ENCODE data around the gene GABRR3.

The GABRR3 gene

DNA sequence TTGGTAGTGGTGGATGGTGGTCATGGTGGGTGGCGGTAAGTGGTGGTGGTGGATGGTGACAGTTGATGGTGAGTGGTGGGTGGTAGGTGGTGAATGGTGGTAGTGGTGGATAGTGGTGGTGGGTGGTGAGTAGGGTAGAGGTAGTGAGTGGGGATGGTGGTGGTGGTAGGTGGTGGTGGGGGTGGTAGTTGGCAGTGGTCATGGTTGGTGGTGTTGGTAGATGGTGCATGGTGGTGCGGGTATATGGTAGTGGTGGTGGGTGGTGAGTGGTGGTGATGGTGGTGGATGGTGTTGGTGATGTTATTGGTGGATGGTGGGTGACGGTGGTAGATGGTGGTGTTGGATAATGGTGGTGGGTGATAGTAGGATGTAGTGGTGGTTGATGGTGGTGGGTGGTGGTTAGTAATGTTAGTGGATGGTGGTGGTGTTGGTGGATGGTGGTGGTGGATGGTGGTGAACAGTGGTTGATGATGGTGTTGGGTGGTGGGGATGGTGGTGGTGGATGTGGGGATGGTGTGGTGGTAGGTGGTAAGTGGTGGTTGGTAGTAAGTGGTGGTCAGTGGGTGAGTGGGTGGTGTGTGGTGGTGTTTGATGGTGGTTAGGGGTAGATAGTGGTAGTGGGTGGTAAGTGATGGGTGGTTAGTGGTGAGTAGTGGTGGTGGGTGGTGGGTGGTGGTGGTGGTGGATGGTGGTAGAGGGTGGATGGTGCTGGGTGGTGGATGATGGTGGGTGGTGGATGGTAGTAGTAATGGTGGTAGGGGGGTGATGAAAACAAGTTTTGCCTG is 46.1 kb downstream of the GABRR3 start:
- H3K9ac ChIP-seq (ENCODE audit: low read length), result no peak overlapping the region

DNA sequence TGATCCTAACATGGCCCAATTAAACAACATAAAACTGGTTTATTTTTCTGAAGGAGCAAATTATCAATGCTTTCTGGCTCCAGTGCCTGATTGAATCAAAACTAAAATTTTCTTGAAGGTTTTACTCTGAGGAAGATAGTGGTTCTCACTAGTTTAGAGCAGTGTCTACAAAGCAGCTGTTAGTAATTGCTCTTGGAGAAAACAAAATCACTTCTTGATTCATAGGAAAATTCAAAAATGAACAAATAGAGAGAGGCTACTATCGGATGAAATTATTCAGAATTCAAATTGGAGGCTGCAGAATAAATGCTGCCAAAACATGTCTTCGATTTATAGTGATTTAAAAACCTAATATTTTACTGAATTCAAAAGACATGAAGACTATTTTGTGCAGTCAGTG is 47.8 kb downstream of the GABRR3 start:
- Histone ChIP-seq H3F3A (ENCODE audit: insufficient read depth) (no peaks in the 10 kb centered on the region), H3K27me3 (ENCODE audit: low read length) (no peaks in the 10 kb centered on the region), H3K9me3 (ENCODE audit: insufficient read depth, low read length) (no peaks in the 10 kb centered on the region), H4K20me1 (ENCODE audit: low read depth, low read length) (no peaks in the 10 kb centered on the region), H3K4me3 (ENCODE audit: insufficient read depth, low read length, poor library complexity, severe bottlenecking) (no peak overlapping the region), H3K4me2 (ENCODE audit: low read depth, low read length, poor library complexity, severe bottlenecking) (no peak overlapping the region), H3K9ac (ENCODE audit: low read length) (no peak overlapping the region), H3K36me3 (ENCODE audit: low read length) (no peaks in the 10 kb centered on the region), H3K79me2 (ENCODE audit: insufficient read depth, low read length) (no peaks in the 10 kb centered on the region), H3K9me2 (replicated peaks; ENCODE audit: insufficient read depth, low read length) (no peaks in the 10 kb centered on the region), H2AFZ (ENCODE audit: low read depth, low read length, severe bottlenecking) (no peak overlapping the region), H3K27ac (ENCODE audit: low read depth, low read length) (no peak overlapping the region)
- no peak for TF ChIP-seq EZH2phosphoT487 (conservative IDR thresholded peaks at IDR 0.05; ENCODE audit: low read length)
- TF ChIP-seq, protein P1, sequence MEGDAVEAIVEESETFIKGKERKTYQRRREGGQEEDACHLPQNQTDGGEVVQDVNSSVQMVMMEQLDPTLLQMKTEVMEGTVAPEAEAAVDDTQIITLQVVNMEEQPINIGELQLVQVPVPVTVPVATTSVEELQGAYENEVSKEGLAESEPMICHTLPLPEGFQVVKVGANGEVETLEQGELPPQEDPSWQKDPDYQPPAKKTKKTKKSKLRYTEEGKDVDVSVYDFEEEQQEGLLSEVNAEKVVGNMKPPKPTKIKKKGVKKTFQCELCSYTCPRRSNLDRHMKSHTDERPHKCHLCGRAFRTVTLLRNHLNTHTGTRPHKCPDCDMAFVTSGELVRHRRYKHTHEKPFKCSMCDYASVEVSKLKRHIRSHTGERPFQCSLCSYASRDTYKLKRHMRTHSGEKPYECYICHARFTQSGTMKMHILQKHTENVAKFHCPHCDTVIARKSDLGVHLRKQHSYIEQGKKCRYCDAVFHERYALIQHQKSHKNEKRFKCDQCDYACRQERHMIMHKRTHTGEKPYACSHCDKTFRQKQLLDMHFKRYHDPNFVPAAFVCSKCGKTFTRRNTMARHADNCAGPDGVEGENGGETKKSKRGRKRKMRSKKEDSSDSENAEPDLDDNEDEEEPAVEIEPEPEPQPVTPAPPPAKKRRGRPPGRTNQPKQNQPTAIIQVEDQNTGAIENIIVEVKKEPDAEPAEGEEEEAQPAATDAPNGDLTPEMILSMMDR (IDR thresholded peaks at IDR 0.05; ENCODE audit: insufficient read depth, low read length, poor library complexity, severe bottlenecking), result no peak

More for the DNA sequence above, 46.1 kb downstream of the GABRR3 start:
- H3K79me2 ChIP-seq (ENCODE audit: insufficient read depth, low read length), result no peaks in the 10 kb centered on the region
- no peaks in the 10 kb centered on the region for H4K20me1 ChIP-seq (ENCODE audit: low read depth, low read length)
- H3K36me3 ChIP-seq (ENCODE audit: low read length), result no peaks in the 10 kb centered on the region
- TF ChIP-seq EZH2phosphoT487 (conservative IDR thresholded peaks at IDR 0.05; ENCODE audit: low read length), result no peak
- H3F3A ChIP-seq (ENCODE audit: insufficient read depth), result no peaks in the 10 kb centered on the region
- no peak overlapping the region for H3K4me3 ChIP-seq (ENCODE audit: insufficient read depth, low read length, poor library complexity, severe bottlenecking)
- no peak overlapping the region for H3K4me2 ChIP-seq (ENCODE audit: low read depth, low read length, poor library complexity, severe bottlenecking)
- H3K27ac ChIP-seq (ENCODE audit: low read depth, low read length), result no peak overlapping the region
- no peaks in the 10 kb centered on the region for H3K9me2 ChIP-seq (replicated peaks; ENCODE audit: insufficient read depth, low read length)
- H2AFZ ChIP-seq (ENCODE audit: low read depth, low read length, severe bottlenecking), result no peak overlapping the region
- no peaks in the 10 kb centered on the region for H3K9me3 ChIP-seq (ENCODE audit: insufficient read depth, low read length)
- H3K27me3 ChIP-seq (ENCODE audit: low read length), result no peaks in the 10 kb centered on the region

DNA sequence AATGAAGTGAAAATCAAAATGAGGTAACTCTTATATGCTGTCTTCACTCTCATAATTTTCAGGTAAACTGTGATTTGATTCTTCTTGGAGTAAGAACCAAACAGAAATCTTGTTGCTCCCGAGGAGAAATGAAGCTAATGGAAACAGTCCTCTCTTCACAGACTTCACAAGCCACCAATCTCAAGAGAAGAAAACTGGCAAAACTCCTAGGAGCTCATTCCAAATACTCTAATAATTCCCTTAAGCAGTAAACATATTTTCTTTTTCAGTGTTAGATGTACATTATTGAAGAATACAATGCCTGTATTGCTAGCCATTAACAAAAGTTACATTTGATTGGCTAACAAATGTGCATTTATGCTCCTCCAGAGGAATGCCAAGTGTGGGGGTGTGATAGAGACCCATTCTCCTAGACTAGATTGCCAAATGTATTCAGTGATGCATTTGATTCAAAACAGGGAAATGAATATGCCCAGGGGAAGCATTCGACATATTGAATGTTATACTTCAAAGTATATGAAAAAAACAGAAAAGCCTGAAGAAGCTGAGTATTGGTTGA is 51.1 kb downstream of the GABRR3 start:
- no peak for TF ChIP-seq EZH2phosphoT487 (conservative IDR thresholded peaks at IDR 0.05; ENCODE audit: low read length)
- TF ChIP-seq, protein P1 (IDR thresholded peaks at IDR 0.05; ENCODE audit: insufficient read depth, low read length, poor library complexity, severe bottlenecking), result no peak
- no peaks in the 10 kb centered on the region for H3K36me3 ChIP-seq (ENCODE audit: low read length)
- no peaks in the 10 kb centered on the region for H3K9me3 ChIP-seq (ENCODE audit: insufficient read depth, low read length)
- no peak overlapping the region for H3K4me2 ChIP-seq (ENCODE audit: low read depth, low read length, poor library complexity, severe bottlenecking)
- no peaks in the 10 kb centered on the region for H3K27me3 ChIP-seq (ENCODE audit: low read length)
- H3K27ac ChIP-seq (ENCODE audit: low read depth, low read length), result no peak overlapping the region
- no peaks in the 10 kb centered on the region for H4K20me1 ChIP-seq (ENCODE audit: low read depth, low read length)
- H3K9ac ChIP-seq (ENCODE audit: low read length), result no peak overlapping the region
- no peaks in the 10 kb centered on the region for H3K79me2 ChIP-seq (ENCODE audit: insufficient read depth, low read length)
- H2AFZ ChIP-seq (ENCODE audit: low read depth, low read length, severe bottlenecking), result no peak overlapping the region
- H3F3A ChIP-seq (ENCODE audit: insufficient read depth), result no peaks in the 10 kb centered on the region
- no peaks in the 10 kb centered on the region for H3K9me2 ChIP-seq (replicated peaks; ENCODE audit: insufficient read depth, low read length)
- H3K4me3 ChIP-seq (ENCODE audit: insufficient read depth, low read length, poor library complexity, severe bottlenecking), result no peak overlapping the region

DNA sequence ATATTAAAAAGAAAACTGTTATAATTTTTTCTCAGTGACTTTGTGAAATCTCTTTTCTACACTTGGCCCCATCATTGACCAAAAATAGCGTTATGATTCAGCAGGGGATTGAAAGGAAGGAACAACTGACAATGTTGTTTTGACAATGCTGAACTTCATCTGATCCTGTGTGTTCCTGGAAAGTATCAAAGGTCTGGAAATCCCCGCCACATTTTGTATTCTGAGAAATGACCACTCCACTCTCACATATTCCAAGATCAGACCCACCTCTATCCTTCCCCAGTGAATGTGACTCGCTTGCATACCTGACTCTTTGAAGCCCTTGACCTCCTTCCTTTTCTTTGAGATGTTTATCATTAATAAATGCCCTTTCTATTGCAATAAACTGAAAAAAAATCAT is 53.2 kb downstream of the GABRR3 start:
- no peak overlapping the region for H3K27ac ChIP-seq (ENCODE audit: low read depth, low read length)
- H3K27me3 ChIP-seq (ENCODE audit: low read length), result no peaks in the 10 kb centered on the region
- no peaks in the 10 kb centered on the region for H3K79me2 ChIP-seq (ENCODE audit: insufficient read depth, low read length)
- no peak overlapping the region for H3K4me2 ChIP-seq (ENCODE audit: low read depth, low read length, poor library complexity, severe bottlenecking)
- no peaks in the 10 kb centered on the region for H3F3A ChIP-seq (ENCODE audit: insufficient read depth)
- no peak overlapping the region for H2AFZ ChIP-seq (ENCODE audit: low read depth, low read length, severe bottlenecking)
- no peak for TF ChIP-seq EZH2phosphoT487 (conservative IDR thresholded peaks at IDR 0.05; ENCODE audit: low read length)
- TF ChIP-seq, protein P1 (IDR thresholded peaks at IDR 0.05; ENCODE audit: insufficient read depth, low read length, poor library complexity, severe bottlenecking), result no peak
- no peaks in the 10 kb centered on the region for H3K9me3 ChIP-seq (ENCODE audit: insufficient read depth, low read length)
- no peaks in the 10 kb centered on the region for H4K20me1 ChIP-seq (ENCODE audit: low read depth, low read length)
- H3K4me3 ChIP-seq (ENCODE audit: insufficient read depth, low read length, poor library complexity, severe bottlenecking), result no peak overlapping the region
- H3K9ac ChIP-seq (ENCODE audit: low read length), result no peak overlapping the region
- no peaks in the 10 kb centered on the region for H3K36me3 ChIP-seq (ENCODE audit: low read length)
- no peaks in the 10 kb centered on the region for H3K9me2 ChIP-seq (replicated peaks; ENCODE audit: insufficient read depth, low read length)
